T-cell (primary cell): Measurements from ENCODE around the gene MPPED1. TPM values are rescaled to one million over a fixed set of nuclear protein-coding genes. Genes with fewer than 3 reads are reported as not detected.

ENCODE experiments used
- ATAC-seq, 4 experiments: fragments of 200-7000 bp in 3 of 4; fragments of 150-1000 bp in 1 of 4; cut with Tn5 transposase; replicated peaks in 1 of 4; 1 replicate in 3 of 4; 2 replicates in 1 of 4; pipeline ENCODE4 v1.10.0; 2021; ENCODE audit warnings: moderate library complexity in 3 of 4, mild to moderate bottlenecking in 2 of 4, moderate number of reproducible peaks in 1 of 4
- CTCF ChIA-PET, 2 donors: fragments of 300-600 bp; sonication (Branson Sonifier 250); formaldehyde crosslinking; loops; one replicate each; lab custom pipeline; 2022; ENCODE audit warnings: antibody characterized with exemption in 2 of 2; lab: Charles Lee
- POLR2A ChIA-PET, 2 donors: fragments of 300-600 bp; sonication (Branson Sonifier 250); formaldehyde crosslinking; loops; one replicate each; lab custom pipeline; 2022; ENCODE audit warnings: antibody characterized with exemption in 2 of 2; lab: Charles Lee
- DNase-seq, 35 experiments: peaks; one replicate each; pipeline versions ENCODE4 v3.0.0 to v3.0.0-alpha.2; 2013 to 2023
- H3K27ac ChIP-seq: one replicate; pipeline ENCODE4 v1.5.1; 2013; ENCODE audit warnings: low read length
- H3K27me3 ChIP-seq, 2 experiments: replicated peaks in 1 of 2; 1 replicate in 1 of 2; 2 replicates in 1 of 2; pipeline versions ENCODE4 v1.6.1 to v1.7.0; 2013; ENCODE audit warnings: low read length in 1 of 2, mixed read lengths in 1 of 2; ENCODE audit not compliant: control insufficient read depth in 2 of 2, insufficient read depth in 2 of 2; ENCODE audit errors: extremely low read depth in 1 of 2
- H3K36me3 ChIP-seq, 2 donors: 1 replicate in 1 of 2; 2 replicates in 1 of 2; pipeline versions ENCODE4 v1.6.1 to v1.7.0; 2013; ENCODE audit warnings: low read length in 1 of 2; ENCODE audit not compliant: control insufficient read depth in 2 of 2, insufficient read depth in 1 of 2; ENCODE audit errors: extremely low read depth in 1 of 2
- H3K4me1 ChIP-seq, 2 experiments: 1 replicate in 1 of 2; 2 replicates in 1 of 2; pipeline versions ENCODE4 v1.6.1 to v1.7.0; 2013; ENCODE audit warnings: low read length in 2 of 2, mixed read lengths in 1 of 2; ENCODE audit not compliant: insufficient read depth in 2 of 2, control insufficient read depth in 1 of 2; ENCODE audit errors: extremely low read depth in 1 of 2
- H3K4me3 ChIP-seq, 2 donors: 1 replicate in 1 of 2; 2 replicates in 1 of 2; pipeline versions ENCODE4 v1.5.1 to v1.7.0; 2013; ENCODE audit warnings: mild to moderate bottlenecking in 2 of 2, low read length in 1 of 2, moderate library complexity in 1 of 2; ENCODE audit not compliant: control insufficient read depth in 1 of 2; ENCODE audit errors: extremely low read depth in 1 of 2
- H3K9me3 ChIP-seq: 2 replicates; pipeline ENCODE4 v1.7.0; 2013
- H3K27ac Mint-ChIP-seq, 2 donors: one replicate each; pipeline ENCODE4 v1.8.0; 2020 to 2021; ENCODE audit warnings: mild to moderate bottlenecking in 2 of 2, mixed read lengths in 2 of 2
- H3K27me3 Mint-ChIP-seq, 2 donors: one replicate each; pipeline ENCODE4 v1.8.0; 2021 to 2022; ENCODE audit warnings: mixed read lengths in 2 of 2
- H3K36me3 Mint-ChIP-seq: one replicate; pipeline ENCODE4 v1.8.0; 2021; ENCODE audit warnings: mixed read lengths
- H3K4me1 Mint-ChIP-seq, 3 donors: one replicate each; pipeline ENCODE4 v1.8.0; 2020 to 2022; ENCODE audit warnings: mixed read lengths in 3 of 3, mild to moderate bottlenecking in 1 of 3
- H3K4me3 Mint-ChIP-seq, 3 donors: one replicate each; pipeline ENCODE4 v1.8.0; 2020 to 2022; ENCODE audit warnings: mild to moderate bottlenecking in 3 of 3, mixed read lengths in 3 of 3, moderate library complexity in 3 of 3
- H3K9me3 Mint-ChIP-seq, 3 donors: one replicate each; pipeline ENCODE4 v1.8.0; 2020 to 2022; ENCODE audit warnings: mixed read lengths in 3 of 3
- WGBS: methylation state at CpG from one replicate; pipeline ENCODE4 v1.1.5; 2013; ENCODE audit warnings: missing lambda C conversion rate; ENCODE audit not compliant: insufficient coverage; 5-methylcytosine and 5-hydroxymethylcytosine counted together
- total RNA-seq, 35 experiments: library from RNA in 6 of 35; stranded (reverse) in 6 of 35; fragments of 120-200 nt in 1 of 35; gene quantifications; one replicate each; pipeline versions ENCODE4 v1.2.1 to v1.2.4 and lab custom pipeline; 2013 to 2026

Gene MPPED1
- total RNA-seq, 5 donors from 2014 or later (not counting 1 experiment from before 2014, with no cell fraction given), result not detected

DNA sequence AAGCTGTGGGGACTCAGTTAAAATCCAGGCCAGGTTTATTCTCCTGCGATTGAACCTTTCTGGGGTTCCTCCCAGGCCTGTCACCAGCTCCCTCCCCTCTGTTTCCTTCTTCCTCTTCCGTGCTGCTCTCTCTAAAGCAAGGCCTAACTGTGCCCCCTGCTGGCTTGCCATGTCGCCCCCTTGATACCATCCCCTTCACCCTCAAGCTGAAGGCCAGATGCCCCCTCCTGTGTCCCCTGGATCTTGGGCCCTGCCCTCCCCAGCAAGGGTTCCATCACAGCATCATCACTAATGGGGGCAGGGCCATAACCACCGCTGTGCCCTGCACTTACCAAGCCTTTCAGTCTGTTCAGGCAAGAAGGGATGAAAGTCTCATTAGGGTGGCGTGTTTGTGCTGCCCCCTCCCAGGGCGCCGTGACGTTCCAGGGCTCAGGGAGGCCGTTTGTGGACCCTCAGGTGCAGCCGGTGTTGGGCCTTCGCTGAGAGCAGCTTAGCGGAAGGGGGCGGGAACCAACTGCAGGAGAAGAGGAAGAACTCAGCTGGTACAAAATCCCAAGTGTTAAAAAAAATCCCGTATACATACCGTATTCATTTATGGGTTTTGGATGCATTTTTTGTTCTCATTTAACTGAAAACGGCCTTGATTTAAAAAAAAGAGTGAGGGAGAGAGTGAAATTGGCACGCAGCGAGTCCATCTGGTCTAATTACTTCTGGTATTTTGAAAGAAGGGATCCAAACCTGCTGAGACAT lies 69.9 kb downstream of the MPPED1 start:
- ATAC-seq, result peak in 3 of 4 experiments; percentile 38 to 71 (median 60)
- H3K36me3 ChIP-seq, result no peaks in the 10 kb centered on the region
- H3K9me3 Mint-ChIP-seq, result no peaks in the 10 kb centered on the region
- H3K27me3 Mint-ChIP-seq, result peaks cover 0 to under 1% of the 10 kb centered on the region in 2 donors
- H3K4me1 ChIP-seq, result peaks cover 0 to 13% of the 10 kb centered on the region in 2 experiments
- H3K36me3 Mint-ChIP-seq, result no peaks in the 10 kb centered on the region
- WGBS, result 44% methylated on average over 12 of the region's 18 CpGs
- no peaks in the 10 kb centered on the region for H3K9me3 ChIP-seq
- peak in 16 of 35 experiments; percentile 4 to 39 (median 16) for DNase-seq
- peak overlapping the region; percentile 77 to 88 for H3K27ac Mint-ChIP-seq
- peaks cover 14 to 16% (median 15%) of the 10 kb centered on the region in 3 donors for H3K4me1 Mint-ChIP-seq
- POLR2A ChIA-PET, result no interaction called here
- peaks cover 0 to 23% of the 10 kb centered on the region in 2 experiments for H3K27me3 ChIP-seq
- H3K4me3 ChIP-seq, result peak overlapping the region; percentile 24 to 33
- H3K4me3 Mint-ChIP-seq, result peak overlapping the region; percentile 65 to 72 (median 67)
- H3K27ac ChIP-seq, result peak overlapping the region; percentile 53
- CTCF ChIA-PET, result no interaction called here

DNA sequence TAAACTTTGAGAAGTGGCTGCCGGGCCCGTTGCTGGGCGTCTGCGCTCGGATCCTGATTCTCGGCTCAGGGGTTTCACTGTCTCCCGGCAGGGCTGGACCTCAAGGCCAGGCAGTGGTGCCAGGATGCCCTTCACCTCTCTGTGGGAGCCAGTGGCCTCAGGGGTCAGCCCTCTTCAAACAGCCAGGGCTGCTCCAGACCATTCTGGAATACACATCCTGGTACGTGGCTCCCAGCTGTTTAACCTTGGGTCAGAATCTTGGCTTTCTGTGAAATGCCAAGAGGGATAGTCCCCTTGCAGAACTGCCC lies 70.5 kb downstream of the MPPED1 start:
- ChIA-PET POLR2A (no interaction called here), CTCF (no interaction called here)
- peak overlapping the region in 2 of 3 donors; percentile 65 to 67 for H3K4me3 Mint-ChIP-seq

DNA sequence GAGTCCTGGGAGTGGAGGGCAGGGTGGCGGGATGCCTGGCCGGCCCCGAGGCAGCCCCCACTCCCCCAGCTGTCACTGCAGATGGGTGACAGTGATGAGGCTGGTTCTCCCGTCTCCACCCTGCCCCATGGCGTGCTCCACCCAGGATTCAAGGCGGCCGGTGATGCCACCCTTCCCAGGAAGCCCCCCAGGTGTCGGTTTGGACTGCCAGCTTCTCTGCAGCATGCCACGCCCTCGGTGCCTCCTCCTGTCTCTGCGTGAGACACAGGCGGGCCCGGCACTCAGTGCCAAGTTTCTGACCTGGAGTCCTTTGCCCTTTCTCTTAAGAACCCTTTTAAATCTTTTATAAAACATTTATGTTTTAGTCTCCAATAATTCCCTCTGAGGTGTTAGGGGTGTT lies 71.5 kb downstream of the MPPED1 start:
- H3K4me1 Mint-ChIP-seq, result peaks cover 14 to 16% (median 15%) of the 10 kb centered on the region in 3 donors
- CTCF ChIA-PET, result interaction anchor here in 1 of 2 donors (0.6 kb wide), 1 partner anchor 82 kb away, joined by 3 read pairs; no protein-coding TSS in a partner anchor

More for the DNA sequence above, 70.5 kb downstream of the MPPED1 start:
- peaks cover 14 to 16% (median 15%) of the 10 kb centered on the region in 3 donors for H3K4me1 Mint-ChIP-seq
- no peaks in the 10 kb centered on the region for H3K9me3 ChIP-seq
- 83% methylated on average over 7 of the region's 8 CpGs for WGBS
- H3K27ac Mint-ChIP-seq, result no peak overlapping the region
- no peaks in the 10 kb centered on the region for H3K36me3 Mint-ChIP-seq
- peaks cover 0 to 23% of the 10 kb centered on the region in 2 experiments for H3K27me3 ChIP-seq
- H3K4me3 ChIP-seq, result no peak overlapping the region
- ATAC-seq (no peak), DNase-seq (no peak)
- H3K27me3 Mint-ChIP-seq, result peaks cover 5% of the 10 kb centered on the region in 2 donors
- H3K4me1 ChIP-seq, result peaks cover 0 to 13% of the 10 kb centered on the region in 2 experiments
- H3K9me3 Mint-ChIP-seq, result no peaks in the 10 kb centered on the region
- no peaks in the 10 kb centered on the region for H3K36me3 ChIP-seq
- no peak overlapping the region for H3K27ac ChIP-seq

DNA sequence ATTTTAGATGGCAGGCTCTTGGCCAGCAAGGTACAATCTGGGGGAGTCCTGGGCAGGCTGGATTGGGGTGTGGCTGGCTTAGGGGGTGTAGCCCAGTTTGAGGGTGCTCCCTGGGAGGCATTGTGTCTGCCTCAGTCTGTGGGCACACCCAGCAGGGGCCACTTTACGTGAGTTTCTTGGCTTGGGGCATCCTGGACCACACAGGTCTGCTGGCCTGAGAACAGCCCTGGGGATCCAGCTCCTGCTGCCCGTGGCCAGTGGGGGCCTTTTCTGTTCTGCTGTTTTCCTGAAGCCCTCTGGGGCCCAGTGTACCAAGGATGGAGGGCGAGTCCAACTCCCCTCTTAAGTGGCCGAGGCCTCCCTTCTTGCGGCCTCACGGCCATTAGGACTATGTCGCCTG lies 71.9 kb downstream of the MPPED1 start:
- CTCF ChIA-PET, result no interaction called here

More for the DNA sequence above, 71.5 kb downstream of the MPPED1 start:
- Mint-ChIP-seq H3K27ac (no peak overlapping the region), H3K4me3 (no peak overlapping the region), H3K9me3 (no peaks in the 10 kb centered on the region), H3K36me3 (no peaks in the 10 kb centered on the region), H3K27me3 (peaks cover 6 to 7% of the 10 kb centered on the region in 2 donors)
- Histone ChIP-seq H3K4me3 (no peak overlapping the region), H3K36me3 (no peaks in the 10 kb centered on the region), H3K27ac (no peak overlapping the region), H3K4me1 (peaks cover 0 to 13% of the 10 kb centered on the region in 2 experiments), H3K27me3 (peaks cover 0 to 23% of the 10 kb centered on the region in 2 experiments), H3K9me3 (no peaks in the 10 kb centered on the region)
- no peak for ATAC-seq
- WGBS, result 91% methylated on average over 6 of the region's 13 CpGs
- POLR2A ChIA-PET, result no interaction called here
- no peak for DNase-seq

DNA sequence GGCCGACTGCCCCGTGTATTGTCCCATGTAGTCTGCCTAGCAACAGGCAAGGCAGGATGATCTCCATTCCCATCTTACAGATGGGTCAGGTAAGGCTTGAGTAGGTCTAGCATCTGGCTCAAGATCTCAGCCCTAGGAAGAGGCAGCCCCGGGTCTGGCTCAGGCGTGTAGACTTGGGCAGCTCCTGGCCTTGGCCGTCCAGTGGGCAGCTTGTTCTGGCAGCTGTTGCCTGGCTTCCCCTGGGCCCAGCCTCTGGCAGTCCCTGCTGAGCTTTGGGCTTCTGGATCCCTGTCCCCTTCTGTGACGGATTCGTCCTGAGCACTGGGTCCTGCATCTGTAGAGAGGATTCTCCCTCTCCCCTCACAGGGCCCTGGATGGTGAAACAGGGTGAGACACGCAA lies 72.4 kb downstream of the MPPED1 start:
- no peaks in the 10 kb centered on the region for H3K9me3 Mint-ChIP-seq
- peaks cover 0 to 24% of the 10 kb centered on the region in 2 experiments for H3K27me3 ChIP-seq
- no peaks in the 10 kb centered on the region for H3K36me3 Mint-ChIP-seq
- ATAC-seq (no peak), DNase-seq (no peak)
- H3K27ac Mint-ChIP-seq, result no peak overlapping the region
- H3K4me3 Mint-ChIP-seq, result no peak overlapping the region
- no peak overlapping the region for H3K4me3 ChIP-seq
- peaks cover 6 to 7% of the 10 kb centered on the region in 2 donors for H3K27me3 Mint-ChIP-seq
- POLR2A ChIA-PET, result no interaction called here
- no peaks in the 10 kb centered on the region for H3K36me3 ChIP-seq
- CTCF ChIA-PET, result no interaction called here
- H3K9me3 ChIP-seq, result no peaks in the 10 kb centered on the region
- H3K4me1 Mint-ChIP-seq, result peaks cover 14 to 16% (median 15%) of the 10 kb centered on the region in 3 donors
- 91% methylated on average over 3 of the region's 8 CpGs for WGBS
- H3K4me1 ChIP-seq, result peaks cover 0 to 13% of the 10 kb centered on the region in 2 experiments
- no peak overlapping the region for H3K27ac ChIP-seq

More for the DNA sequence above, 71.9 kb downstream of the MPPED1 start:
- no peak overlapping the region for H3K27ac Mint-ChIP-seq
- H3K4me1 ChIP-seq, result peaks cover 0 to 13% of the 10 kb centered on the region in 2 experiments
- H3K36me3 Mint-ChIP-seq, result no peaks in the 10 kb centered on the region
- ATAC-seq (no peak), DNase-seq (no peak)
- no peaks in the 10 kb centered on the region for H3K9me3 ChIP-seq
- WGBS, result 83% methylated on average over 6 of the region's 7 CpGs
- peaks cover 14 to 16% (median 15%) of the 10 kb centered on the region in 3 donors for H3K4me1 Mint-ChIP-seq
- POLR2A ChIA-PET, result no interaction called here
- H3K27me3 ChIP-seq, result peaks cover 0 to 20% of the 10 kb centered on the region in 2 experiments
- no peaks in the 10 kb centered on the region for H3K9me3 Mint-ChIP-seq
- H3K27me3 Mint-ChIP-seq, result peaks cover 6 to 7% of the 10 kb centered on the region in 2 donors
- H3K27ac ChIP-seq, result no peak overlapping the region
- H3K4me3 ChIP-seq, result no peak overlapping the region
- no peak overlapping the region for H3K4me3 Mint-ChIP-seq
- H3K36me3 ChIP-seq, result no peaks in the 10 kb centered on the region

DNA sequence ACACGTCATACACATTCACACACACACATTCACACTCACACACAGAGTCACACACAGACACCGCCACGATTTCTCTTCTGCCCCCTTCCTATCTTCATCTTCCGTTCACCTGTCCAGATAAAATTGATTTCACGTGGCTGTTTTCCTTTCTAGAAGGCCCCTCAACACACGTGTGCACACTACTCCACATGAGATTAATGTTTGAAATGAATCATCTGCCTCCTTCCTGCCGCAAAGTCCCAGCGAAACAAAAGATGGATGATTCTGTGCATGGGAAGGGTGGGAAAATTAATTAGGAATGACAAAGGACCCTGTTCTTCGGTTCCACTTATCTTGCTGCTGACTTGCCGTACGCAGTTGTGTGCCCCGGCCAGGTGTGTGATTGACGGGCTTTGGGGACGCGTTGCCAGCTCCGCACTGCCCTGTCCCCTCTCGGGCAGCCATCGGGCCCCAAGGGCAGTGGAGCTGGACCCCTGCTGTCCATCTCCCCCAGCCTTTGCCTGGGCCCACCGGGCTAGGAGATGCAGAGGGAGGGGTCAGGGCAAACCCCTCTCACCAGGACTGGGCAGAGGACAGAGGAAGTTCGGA lies 73.8 kb downstream of the MPPED1 start:
- Mint-ChIP-seq H3K4me3 (no peak overlapping the region), H3K27me3 (peaks cover 6 to 7% of the 10 kb centered on the region in 2 donors), H3K9me3 (no peaks in the 10 kb centered on the region), H3K4me1 (peaks cover 11 to 14% (median 12%) of the 10 kb centered on the region in 3 donors), H3K36me3 (no peaks in the 10 kb centered on the region), H3K27ac (no peak overlapping the region)
- H3K27ac ChIP-seq, result no peak overlapping the region
- no peak for ATAC-seq
- H3K36me3 ChIP-seq, result no peaks in the 10 kb centered on the region
- H3K9me3 ChIP-seq, result no peaks in the 10 kb centered on the region
- no peak for DNase-seq
- H3K4me3 ChIP-seq, result no peak overlapping the region
- POLR2A ChIA-PET, result no interaction called here
- H3K27me3 ChIP-seq, result peaks cover 0 to 31% of the 10 kb centered on the region in 2 experiments
- 88% methylated on average over 12 of the region's 20 CpGs for WGBS
- peaks cover 0 to 10% of the 10 kb centered on the region in 2 experiments for H3K4me1 ChIP-seq
- CTCF ChIA-PET, result no interaction called here
